Measurements from ENCODE around the gene FBXO2.

FBXO2 gene

DNA sequence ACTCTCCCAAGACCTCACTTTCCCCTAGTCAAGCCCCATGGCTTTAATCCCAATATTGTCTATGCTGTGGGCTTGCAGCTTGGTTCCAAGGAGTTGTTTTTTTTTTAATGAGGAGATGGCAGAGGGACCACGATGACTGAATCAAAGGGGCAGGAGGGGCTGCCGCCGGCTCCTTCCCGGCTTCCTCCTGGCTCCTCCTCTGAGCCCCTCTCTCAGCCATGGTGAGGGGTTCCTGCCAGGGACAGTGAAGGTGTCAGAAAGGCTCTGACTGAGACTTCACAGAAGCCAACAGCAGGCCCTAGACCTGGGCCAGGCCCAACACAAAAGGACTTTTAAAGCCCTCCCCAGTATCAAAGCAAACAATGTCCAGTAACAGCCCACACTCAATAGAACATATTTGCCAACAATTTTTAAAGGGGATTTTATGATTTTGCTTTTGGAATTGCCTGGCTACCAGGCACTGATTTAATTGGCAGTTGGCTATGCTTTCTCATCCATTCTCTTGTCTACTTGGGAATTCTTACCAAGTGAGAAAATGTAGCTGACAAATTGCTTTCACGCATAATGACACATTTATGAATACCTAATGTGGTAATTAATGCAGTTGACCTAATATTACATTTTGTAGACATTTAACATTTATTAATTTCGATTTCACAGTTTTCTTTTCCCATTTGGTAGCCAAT lies 54.2 kb downstream of the FBXO2 start:
- no peak overlapping the region for H3K9ac ChIP-seq
- no peaks in the 10 kb centered on the region for H3K27me3 ChIP-seq
- peaks cover 0 to 5% (median 0%) of the 10 kb centered on the region in 11 experiments; a peak in 1 of 22 replicates for H4K20me1 ChIP-seq
- peaks cover 0 to 21% (median 7%) of the 10 kb centered on the region in 10 experiments; a peak in 8 of 20 replicates for H3K4me1 ChIP-seq
- no peak for TF ChIP-seq Cebpa-rat (IDR thresholded peaks at IDR 0.05)
- no peak overlapping the region for H3K27ac ChIP-seq
- H3K36me3 ChIP-seq: no peaks in the 10 kb centered on the region
- peak overlapping the region in 6 of 11 experiments; percentile 20 to 54 (median 32); a peak in 6 of 22 replicates for H3K4me2 ChIP-seq
- no peak overlapping the region for H3K4me3 ChIP-seq
- no peaks in the 10 kb centered on the region for H3K9me3 ChIP-seq (replicated peaks in 1 of 11)

DNA sequence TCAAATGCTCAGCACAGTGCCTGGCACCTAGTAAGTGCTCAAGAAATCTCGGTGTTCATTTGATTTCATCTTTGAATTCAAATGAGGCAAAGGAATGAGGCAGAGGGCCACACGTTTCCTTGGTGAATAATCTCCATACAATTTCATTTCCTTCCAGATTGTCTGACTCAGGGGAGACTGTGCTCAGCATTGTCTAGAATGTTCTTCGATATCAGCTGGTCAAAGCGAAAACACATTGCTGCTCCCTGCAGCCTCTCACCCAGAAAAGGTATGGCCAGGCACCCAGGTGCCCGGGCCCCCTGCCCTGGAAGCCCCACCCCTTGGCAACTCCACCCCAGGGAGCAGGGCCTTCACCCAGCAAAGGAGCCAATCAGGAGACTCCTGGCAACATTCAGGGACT lies 55.8 kb downstream of the FBXO2 start:
- Histone ChIP-seq H3K9ac (no peak overlapping the region), H3K27ac (no peak overlapping the region), H3K4me1 (peaks cover 0 to 22% (median 7%) of the 10 kb centered on the region in 10 experiments; a peak in 10 of 20 replicates), H4K20me1 (peaks cover 0 to 5% (median 0%) of the 10 kb centered on the region in 11 experiments; a peak in 1 of 22 replicates), H3K36me3 (no peaks in the 10 kb centered on the region), H3K27me3 (no peaks in the 10 kb centered on the region), H3K4me3 (no peak overlapping the region), H3K4me2 (no peak overlapping the region), H3K9me3 (replicated peaks in 1 of 11) (no peaks in the 10 kb centered on the region)
- no peak for TF ChIP-seq Cebpa-rat (IDR thresholded peaks at IDR 0.05)

Data from BLaER1 treated with 17β-estradiol and CSF1 and Interleukin-3, amounts not matched to agents 10 nM and 100 nM (cell line).